GM12891 (cell line): ENCODE data around the gene SRSF7.

Source experiments
- POLR2AphosphoS5 ChIP-seq: IDR thresholded peaks from 2 replicates; pipeline ENCODE4 v1.6.1; 2011; ENCODE audit warnings: low read depth, low read length, control low read depth
- TAF1 ChIP-seq: IDR thresholded peaks from 2 replicates; pipeline ENCODE4 v1.6.1; 2011; ENCODE audit warnings: low read depth, low read length, control low read depth

DNA sequence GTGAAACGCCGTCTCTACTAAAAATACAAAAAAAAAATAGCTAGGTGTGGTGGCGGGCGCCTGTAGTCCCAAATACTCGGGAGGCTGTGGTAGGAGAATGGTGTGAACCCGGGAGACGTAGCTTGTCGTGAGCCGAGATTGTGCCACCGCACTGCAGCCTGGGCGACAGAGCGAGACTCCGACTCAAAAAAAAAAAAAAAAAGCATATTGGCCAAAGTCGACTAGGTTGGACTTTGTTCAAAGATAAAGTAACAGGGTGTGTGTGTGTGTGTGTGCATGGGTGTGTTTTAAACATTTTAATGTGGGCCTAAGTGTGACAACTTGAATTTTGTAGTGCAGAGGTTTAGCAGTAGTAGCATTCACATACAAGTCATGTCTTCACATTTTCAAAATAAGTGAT, 38.5 kb upstream of the SRSF7 start:
- no peak for TF ChIP-seq POLR2AphosphoS5
- TF ChIP-seq TAF1 = no peak
